Adipose tissue (tissue), 3 donors: ENCODE results near the gene PRR7. TPM values are rescaled to one million over a fixed set of nuclear protein-coding genes. Genes with fewer than 3 reads are reported as not detected.

ENCODE experiments used
- H3K27ac ChIP-seq: one replicate; pipeline ENCODE4 v1.5.1; 2013; ENCODE audit warnings: low read depth, low read length
- WGBS, 3 donors: extraction: QIAGEN DNeasy Blood & Tissue Kit; methylation state at CpG; one replicate each; pipeline ENCODE4 v1.1.7; 2013; 5-methylcytosine and 5-hydroxymethylcytosine counted together
- polyA plus RNA-seq, 3 donors: library from polyadenylated mRNA; stranded (reverse); fragments of 200-250 nt; gene quantifications; one replicate each; pipeline ENCODE4 v1.2.3, GENCODE V29; 2013
- donor health status: healthy with polysubstance abuse.
- donor health status: Bipolar disorder and iron deficiency.
- donor health status: healthy.

The PRR7 gene
- polyA plus RNA-seq, 3 donors: 0.34 to 2.7 (median 1.9) TPM

- H3K27ac ChIP-seq: no peak overlapping the region
- 83% methylated on average over 12 to 14 of the region's 14 CpGs for WGBS, 3 donors
Observed at GRCh38 chr5:177458912-177459350, 12.3 kb downstream of the PRR7 start.

- WGBS, 3 donors: 87 to 93% (median 92%) methylated on average over 11 of the region's 11 CpGs
- H3K27ac ChIP-seq: no peak overlapping the region
Observed at GRCh38 chr5:177459357-177459756, 12.7 kb downstream of the PRR7 start.

DNA sequence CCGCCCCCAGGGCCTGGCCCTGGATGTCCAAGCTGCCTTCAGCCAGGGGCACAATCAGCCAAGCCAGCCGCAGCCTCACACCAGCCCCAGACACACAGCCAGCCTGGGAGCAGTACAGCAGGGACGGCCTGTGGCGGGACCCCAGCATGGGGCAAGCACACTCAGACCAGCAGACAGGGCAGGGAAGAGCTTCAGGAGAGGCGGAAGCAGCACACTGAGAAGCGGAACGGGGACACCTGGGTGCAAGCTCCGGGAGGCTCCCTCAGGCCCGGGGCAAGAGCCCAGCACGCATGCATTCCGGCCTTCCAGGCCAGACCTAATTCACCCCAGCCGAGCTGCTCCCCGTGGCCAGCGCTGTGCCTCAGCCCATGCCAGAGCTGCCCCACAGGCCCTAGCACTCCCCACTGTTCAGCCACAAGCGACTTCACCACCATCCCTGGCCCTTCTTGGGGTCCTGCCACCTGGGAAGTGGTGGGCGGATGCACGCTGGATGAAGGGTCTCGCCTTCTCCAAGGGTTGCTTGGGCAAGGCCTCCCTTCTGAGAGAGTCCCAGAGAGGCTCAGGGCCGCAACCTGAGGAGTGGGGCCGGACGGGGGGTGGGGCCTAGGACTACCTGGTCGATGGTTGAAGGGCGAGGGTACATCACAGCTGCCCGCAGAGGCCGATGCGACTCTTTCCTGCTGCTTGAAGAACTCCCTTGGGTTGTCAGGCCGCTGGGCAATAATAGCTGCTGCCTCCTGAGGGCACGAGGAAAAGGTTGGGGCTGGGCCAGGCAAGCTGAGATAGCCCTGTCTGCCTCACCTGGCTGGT, 13.4 kb downstream of the PRR7 start:
- 92 to 93% (median 92%) methylated on average over 23 to 28 of the region's 28 CpGs for WGBS, 3 donors
- H3K27ac ChIP-seq: no peak overlapping the region

- 49 to 85% (median 52%) methylated on average over 25 to 27 of the region's 27 CpGs for WGBS, 3 donors
- no peak overlapping the region for H3K27ac ChIP-seq
Observed at GRCh38 chr5:177462021-177462670, 15.5 kb downstream of the PRR7 start.

DNA sequence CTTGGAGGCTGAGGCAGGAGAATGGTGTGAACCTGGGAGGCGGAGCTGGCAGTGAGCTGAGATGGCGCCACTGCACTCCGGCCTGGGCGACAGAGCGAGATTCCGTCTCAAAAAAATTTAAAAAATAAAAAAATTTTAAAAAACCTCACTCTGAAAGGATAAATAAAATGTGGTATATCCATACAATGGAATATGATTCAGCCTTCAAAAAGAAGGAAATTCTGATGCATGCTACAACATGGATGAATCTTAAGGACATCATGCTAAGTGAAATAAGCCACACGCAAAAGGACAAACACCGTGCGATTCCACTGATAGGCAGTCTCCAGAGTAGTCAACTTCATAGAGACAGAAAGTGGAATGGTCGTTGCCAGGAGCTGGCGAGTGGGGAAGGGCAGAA, 18.4 kb downstream of the PRR7 start:
- 94 to 98% (median 98%) methylated on average over 11 of the region's 11 CpGs for WGBS, 3 donors
- H3K27ac ChIP-seq: no peak overlapping the region

GRCh38 chr5:177466861-177467260, 20.2 kb downstream of the PRR7 start:
- H3K27ac ChIP-seq: no peak overlapping the region
- 91 to 97% (median 93%) methylated on average over 25 of the region's 25 CpGs for WGBS, 3 donors

- no peak overlapping the region for H3K27ac ChIP-seq
- WGBS, 3 donors: 95 to 96% (median 96%) methylated on average over 31 of the region's 31 CpGs
Observed at GRCh38 chr5:177467436-177467835, 20.8 kb downstream of the PRR7 start.

- WGBS, 3 donors: 87 to 96% (median 91%) methylated on average over 2 of the region's 2 CpGs
- no peak overlapping the region for H3K27ac ChIP-seq
Observed at GRCh38 chr5:177468329-177468684, 21.7 kb downstream of the PRR7 start.

DNA sequence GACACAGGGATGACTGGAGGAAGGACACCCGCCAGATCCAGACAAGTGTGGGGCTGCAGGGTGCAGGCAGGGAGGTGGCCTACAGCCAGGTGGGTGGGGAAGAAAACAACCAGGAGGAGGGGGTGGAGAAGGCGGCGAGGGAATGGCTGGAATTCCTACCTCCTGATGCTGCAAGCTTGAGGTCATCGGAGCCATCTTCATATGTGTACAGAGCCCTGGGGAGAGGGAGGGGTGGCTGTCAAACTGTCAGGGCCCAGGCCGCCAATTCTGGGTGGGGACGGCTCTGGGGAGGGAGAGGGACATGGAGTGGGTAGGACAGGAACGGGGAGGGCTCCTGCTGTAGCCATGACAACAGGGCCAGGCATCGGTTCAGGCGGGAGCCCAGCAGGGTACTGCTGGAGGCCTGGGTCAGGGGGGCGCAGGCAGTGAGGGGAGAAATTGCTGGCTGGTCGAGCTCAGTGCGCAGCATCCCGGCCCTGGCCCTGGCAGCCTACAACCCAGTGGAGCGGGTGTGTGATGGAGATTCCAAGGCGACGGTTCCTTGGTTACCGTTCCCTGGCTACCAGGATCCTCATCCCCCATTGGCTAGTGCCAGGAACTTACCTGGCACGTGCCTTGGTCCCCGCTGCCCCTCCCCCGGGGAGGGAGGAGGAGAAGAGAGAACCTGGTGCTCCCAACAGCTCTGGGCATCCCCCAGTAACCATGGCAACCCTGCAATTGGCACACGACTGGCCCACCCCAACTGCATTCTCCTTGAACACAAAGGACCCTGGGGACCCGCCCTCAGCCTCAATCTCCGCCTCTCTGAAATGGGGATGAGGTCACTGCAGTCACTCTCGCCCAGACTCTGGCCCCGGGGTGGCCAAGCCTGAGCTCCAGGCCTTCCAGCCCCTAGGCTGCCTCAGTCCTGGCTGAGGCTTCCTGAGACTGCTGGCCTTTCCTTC, 22.3 kb downstream of the PRR7 start:
- H3K27ac ChIP-seq: no peak overlapping the region
- 65 to 75% (median 67%) methylated on average over 24 to 25 of the region's 25 CpGs for WGBS, 3 donors

- no peak overlapping the region for H3K27ac ChIP-seq
- WGBS, 3 donors: 54 to 76% (median 62%) methylated on average over 8 of the region's 8 CpGs
Observed at GRCh38 chr5:177469750-177470525, 23.3 kb downstream of the PRR7 start.

GRCh38 chr5:177470759-177471536, 24.3 kb downstream of the PRR7 start:
- no peak overlapping the region for H3K27ac ChIP-seq
- WGBS, 3 donors: 75 to 82% (median 79%) methylated on average over 10 of the region's 10 CpGs

DNA sequence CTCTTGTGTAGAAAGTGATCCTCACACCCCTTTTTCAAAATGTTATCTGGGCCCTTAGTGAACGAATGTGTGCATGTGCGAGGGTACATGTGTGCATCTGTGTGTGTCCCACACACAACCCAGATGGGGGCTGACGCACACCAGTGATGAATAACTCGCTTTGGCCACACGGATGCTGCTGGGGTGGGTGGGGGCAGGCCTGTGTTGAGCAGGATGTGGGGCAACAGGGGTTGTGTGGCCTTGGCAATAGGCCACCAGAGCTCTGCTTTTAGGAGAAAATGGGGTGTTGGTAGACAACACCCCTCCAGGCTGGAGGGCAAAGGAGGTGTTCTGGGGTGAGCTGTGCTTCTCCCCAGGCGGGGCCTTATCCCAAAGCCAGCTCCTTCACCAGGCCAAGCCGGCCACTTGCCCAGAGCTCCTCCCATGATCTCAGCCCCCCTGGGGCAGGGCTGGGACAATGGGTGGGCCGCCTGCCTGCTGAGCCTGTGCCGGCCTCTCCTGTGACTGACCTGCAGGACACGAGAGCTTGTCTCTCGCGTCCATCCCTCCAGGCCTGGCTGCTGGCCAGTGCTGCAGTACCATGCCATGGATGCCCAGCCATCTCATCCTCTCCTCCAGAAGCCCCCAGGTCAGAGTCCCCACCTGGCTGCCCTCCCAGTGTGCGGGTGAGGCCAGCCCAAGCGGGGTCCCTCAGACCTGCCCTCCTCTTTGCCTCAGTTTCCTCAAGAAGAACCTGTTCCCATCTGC, 25.2 kb downstream of the PRR7 start:
- WGBS, 3 donors: 43 to 78% (median 45%) methylated on average over 14 of the region's 14 CpGs
- H3K27ac ChIP-seq: no peak overlapping the region

GRCh38 chr5:177472460-177473442, 26.1 kb downstream of the PRR7 start:
- WGBS, 3 donors: 1 to 4% (median 1%) methylated on average over 40 to 89 of the region's 93 CpGs
- H3K27ac ChIP-seq: no peak overlapping the region

DNA sequence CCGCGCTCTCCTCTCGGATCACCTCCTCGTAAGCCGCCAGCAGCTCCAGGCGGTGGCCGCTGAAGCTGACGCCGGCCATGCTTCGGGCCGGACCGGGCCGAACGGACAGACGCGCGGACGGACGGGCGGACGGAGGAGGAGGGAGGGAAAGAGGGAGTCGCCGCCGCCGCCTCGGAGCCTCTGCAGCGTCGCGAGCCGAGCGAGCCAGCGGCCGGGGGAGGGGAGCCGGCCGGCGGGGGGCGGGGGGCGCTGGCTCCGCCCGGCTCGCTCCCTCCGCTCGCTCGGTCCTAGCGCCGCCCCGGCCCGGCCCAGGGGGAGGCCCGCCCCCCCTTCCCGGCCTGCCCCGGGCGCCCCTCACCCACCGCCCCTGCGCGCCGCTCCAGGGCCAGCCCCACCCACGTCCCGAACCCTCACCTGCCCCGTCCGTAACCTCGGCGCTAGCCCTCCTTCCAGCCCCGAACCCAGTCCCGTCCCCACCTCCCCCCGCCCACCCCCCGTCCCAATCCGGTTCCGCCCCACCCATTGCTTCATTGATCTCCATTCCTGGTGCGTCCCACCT, 26.9 kb downstream of the PRR7 start, which contains the start of gene DBN1:
Gene DBN1, minus strand, starts transcription at position 192 of the 559 bp plus-strand sequence. Its CDS starts 113 bp downstream, at position 79.
- no peak within 1 kb of the TSS for H3K27ac ChIP-seq
- 1 to 3% (median 3%) methylated on average over 23 to 68 of the region's 69 CpGs for WGBS, 3 donors

GRCh38 chr5:177474002-177474476, 27.4 kb downstream of the PRR7 start:
- no peak overlapping the region for H3K27ac ChIP-seq
- WGBS, 3 donors: 54 to 58% (median 58%) methylated on average over 7 of the region's 7 CpGs
